ENCODE measurements around the gene DDX39A. TPM values are rescaled to one million over a fixed set of nuclear protein-coding genes. Genes with fewer than 3 reads are reported as not detected.

Gene DDX39A
- total and polyA plus RNA-seq, 2 donors (not counting 1 experiment from before 2014, with no cell fraction given) = 35.9 to 36.5 TPM

GRCh38 chr19:14402332-14403144 is 16.6 kb downstream of the DDX39A start:
- DNase-seq (ENCODE audit: low read depth in 2 of 2) = peak; percentile 86 to 90
- Histone ChIP-seq H3K27me3 (ENCODE audit: control insufficient read depth, insufficient read depth, low read length) (no peaks in the 10 kb centered on the region), H2AFZ (ENCODE audit: low read length) (no peak overlapping the region), H3K9me3 (ENCODE audit: control insufficient read depth, insufficient read depth, low read depth, low read length) (no peaks in the 10 kb centered on the region), H3K36me3 (ENCODE audit: control insufficient read depth, insufficient read depth, low read length) (peaks cover 29% of the 10 kb centered on the region), H3K9ac (ENCODE audit: insufficient read depth, low read length) (no peak overlapping the region), H3K27ac (ENCODE audit: insufficient read depth, low read length) (peak overlapping the region; percentile 50), H3K4me1 (ENCODE audit: control insufficient read depth, extremely low read depth, insufficient read depth, low read length) (no peaks in the 10 kb centered on the region), H3K79me2 (ENCODE audit: control insufficient read depth, insufficient read depth, low read length) (no peaks in the 10 kb centered on the region), H4K20me1 (ENCODE audit: control insufficient read depth, extremely low read depth, insufficient read depth, low read length) (no peaks in the 10 kb centered on the region), H3K4me3 (replicated peaks in 1 of 4; ENCODE audit: control extremely low read depth in 1 of 4, insufficient read depth in 1 of 4, low read depth in 3 of 4, low read length in 4 of 4) (no peak overlapping the region), H3K4me2 (ENCODE audit: extremely low read depth, insufficient read depth, low read length) (no peak overlapping the region)
- TF ChIP-seq CTCF (conservative IDR thresholded peaks at IDR 0.05 in 1 of 2, IDR thresholded peaks at IDR 0.05 in 1 of 2; ENCODE audit: low read depth in 1 of 2, low read length in 2 of 2) (no peak), EZH2 (IDR thresholded peaks at IDR 0.05; ENCODE audit: low read length, missing control alignments) (no peak)

GRCh38 chr19:14401468-14402195 is 17.5 kb downstream of the DDX39A start:
- Histone ChIP-seq H2AFZ (ENCODE audit: low read length) (no peak overlapping the region), H3K27ac (ENCODE audit: insufficient read depth, low read length) (no peak overlapping the region)
- DNase-seq (ENCODE audit: low read depth in 2 of 2) = no peak

More at GRCh38 chr19:14401468-14402195, 17.5 kb downstream of the DDX39A start:
- peaks cover 24% of the 10 kb centered on the region for H3K36me3 ChIP-seq (ENCODE audit: control insufficient read depth, insufficient read depth, low read length)
- H3K4me2 ChIP-seq (ENCODE audit: extremely low read depth, insufficient read depth, low read length) = no peak overlapping the region
- no peaks in the 10 kb centered on the region for H4K20me1 ChIP-seq (ENCODE audit: control insufficient read depth, extremely low read depth, insufficient read depth, low read length)
- TF ChIP-seq CTCF (conservative IDR thresholded peaks at IDR 0.05 in 1 of 2, IDR thresholded peaks at IDR 0.05 in 1 of 2; ENCODE audit: low read depth in 1 of 2, low read length in 2 of 2) = no peak
- TF ChIP-seq EZH2 (IDR thresholded peaks at IDR 0.05; ENCODE audit: low read length, missing control alignments) = no peak
- no peaks in the 10 kb centered on the region for H3K27me3 ChIP-seq (ENCODE audit: control insufficient read depth, insufficient read depth, low read length)
- H3K4me1 ChIP-seq (ENCODE audit: control insufficient read depth, extremely low read depth, insufficient read depth, low read length) = no peaks in the 10 kb centered on the region
- H3K79me2 ChIP-seq (ENCODE audit: control insufficient read depth, insufficient read depth, low read length) = no peaks in the 10 kb centered on the region
- no peak overlapping the region for H3K9ac ChIP-seq (ENCODE audit: insufficient read depth, low read length)
- no peak overlapping the region for H3K4me3 ChIP-seq (replicated peaks in 1 of 4; ENCODE audit: control extremely low read depth in 1 of 4, insufficient read depth in 1 of 4, low read depth in 3 of 4, low read length in 4 of 4)
- no peaks in the 10 kb centered on the region for H3K9me3 ChIP-seq (ENCODE audit: control insufficient read depth, insufficient read depth, low read depth, low read length)
